T-helper 2 cell treated with Interferon-gamma antibody and Interleukin-4, amounts not matched to agents 5 μg/mL and 100 μg/mL, for 36 hours (primary cell): Measurements from ENCODE around the gene MIA.
A peak's percentile ranks its signal among the peaks of the same experiment; 100 is the strongest.
"Not testable (repeated sequence)": the region's sequence is repeated elsewhere in the genome, so short reads cannot be mapped to it uniquely, and the experiment has no call there.

Experiments
- DNase-seq: peaks from one replicate; pipeline ENCODE4 v3.0.0; 2021; ENCODE audit warnings: low spot score
- H3K27ac Mint-ChIP-seq: one replicate; pipeline ENCODE4 v1.8.0; 2021; ENCODE audit warnings: mild to moderate bottlenecking, mixed read lengths
- H3K27me3 Mint-ChIP-seq: one replicate; pipeline ENCODE4 v1.8.0; 2021; ENCODE audit warnings: low read depth, mixed read lengths
- H3K36me3 Mint-ChIP-seq: one replicate; pipeline ENCODE4 v1.8.0; 2021; ENCODE audit warnings: low read depth, mixed read lengths
- H3K4me1 Mint-ChIP-seq: one replicate; pipeline ENCODE4 v1.8.0; 2021; ENCODE audit warnings: low read depth, mixed read lengths
- H3K4me3 Mint-ChIP-seq: one replicate; pipeline ENCODE4 v1.8.0; 2022; ENCODE audit warnings: mild to moderate bottlenecking, moderate library complexity, mixed read lengths
- H3K9me3 Mint-ChIP-seq: one replicate; pipeline ENCODE4 v1.8.0; 2021; ENCODE audit warnings: mixed read lengths

MIA gene

DNA sequence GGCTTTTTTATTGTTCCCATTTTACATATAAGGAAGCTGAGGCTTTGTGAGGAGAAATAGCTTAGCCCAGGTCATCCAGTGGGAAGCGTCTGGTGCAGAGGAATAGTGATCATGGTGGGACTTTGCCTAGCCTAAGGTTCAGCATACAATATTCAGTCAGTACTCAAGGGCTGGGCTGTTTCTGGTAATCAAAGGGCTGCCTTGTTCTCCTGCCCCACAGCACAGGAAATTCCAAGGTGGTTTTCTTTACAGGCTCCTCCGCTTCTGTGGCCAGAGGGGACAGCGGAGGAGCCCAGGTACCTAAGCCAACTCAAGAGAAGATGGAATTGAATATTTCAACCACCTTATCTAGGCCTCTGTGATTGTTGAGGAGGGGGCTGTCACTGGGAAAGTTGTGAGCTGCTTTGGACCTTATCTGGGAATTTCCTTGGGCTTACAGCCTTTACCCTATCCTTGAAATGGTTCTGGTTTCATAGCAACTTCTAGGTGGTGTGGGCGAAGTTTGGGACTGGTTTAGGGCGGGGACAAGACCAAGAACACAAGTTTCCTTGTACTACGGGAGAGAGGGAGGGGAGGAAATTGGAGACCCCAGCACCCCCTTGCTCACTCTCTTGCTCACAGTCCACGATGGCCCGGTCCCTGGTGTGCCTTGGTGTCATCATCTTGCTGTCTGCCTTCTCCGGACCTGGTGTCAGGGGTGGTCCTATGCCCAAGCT, at the start of gene MIA:
Gene MIA (plus strand): TSS at position 606 of the 716 bp plus-strand sequence. CDS start 22 bp downstream, at position 628.
- DNase-seq = no peak
- Mint-ChIP-seq H3K27me3 (no peaks in the 10 kb centered on the region), H3K9me3 (peaks cover 4% of the 10 kb centered on the region), H3K4me3 (peak within 1 kb of the TSS; percentile 36), H3K27ac (peak within 1 kb of the TSS; percentile 78), H3K4me1 (peaks cover 35% of the 10 kb centered on the region), H3K36me3 (peaks cover 30% of the 10 kb centered on the region)

DNA sequence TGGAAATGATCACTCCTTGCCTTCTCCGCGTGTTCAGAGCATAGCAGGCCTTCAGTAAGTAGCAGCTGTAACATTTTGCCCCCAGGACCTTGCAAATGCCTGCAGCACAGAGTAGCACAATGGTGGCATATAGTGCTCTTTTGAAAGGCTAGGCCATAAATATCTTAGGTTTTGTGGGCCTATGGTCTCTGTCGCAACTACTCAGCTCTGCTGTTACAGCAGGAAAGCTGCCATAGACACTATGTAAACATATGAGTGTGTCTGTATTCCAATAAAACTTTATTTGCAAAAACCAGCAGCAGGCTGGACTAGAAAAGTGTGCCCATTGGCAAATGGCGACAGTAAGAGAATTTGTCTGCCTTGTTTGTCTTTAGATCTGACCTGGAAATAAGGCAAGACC, 49.0 kb upstream of the MIA start:
- Mint-ChIP-seq H3K4me3 (no peak overlapping the region), H3K27ac (no peak overlapping the region), H3K9me3 (no peaks in the 10 kb centered on the region), H3K27me3 (no peaks in the 10 kb centered on the region), H3K36me3 (peaks cover 38% of the 10 kb centered on the region), H3K4me1 (peaks cover 5% of the 10 kb centered on the region)
- no peak for DNase-seq

DNA sequence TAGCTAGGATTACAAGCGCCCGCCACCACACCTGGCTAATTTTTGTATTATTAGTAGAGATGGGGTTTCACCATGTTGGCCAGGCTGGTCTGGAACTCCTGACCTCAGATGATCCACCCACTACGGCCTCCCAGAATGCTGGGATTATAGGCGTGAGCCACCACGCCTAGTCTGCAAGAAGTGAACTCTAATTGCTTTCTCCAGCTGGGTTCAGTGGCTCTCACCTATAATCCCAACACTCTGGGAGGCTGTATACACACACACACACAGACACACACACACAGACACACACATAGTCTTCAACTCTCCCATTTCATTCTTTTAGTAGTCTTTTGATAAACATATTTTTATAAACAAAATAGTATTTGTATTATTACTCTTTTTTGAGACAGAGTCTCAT, 45.3 kb upstream of the MIA start:
- H3K27me3 Mint-ChIP-seq, DNase-seq, H3K4me1 Mint-ChIP-seq, H3K27ac Mint-ChIP-seq, H3K9me3 Mint-ChIP-seq, H3K4me3 Mint-ChIP-seq: not testable (repeated sequence)
- H3K36me3 Mint-ChIP-seq = peaks cover 30% of the 10 kb centered on the region

DNA sequence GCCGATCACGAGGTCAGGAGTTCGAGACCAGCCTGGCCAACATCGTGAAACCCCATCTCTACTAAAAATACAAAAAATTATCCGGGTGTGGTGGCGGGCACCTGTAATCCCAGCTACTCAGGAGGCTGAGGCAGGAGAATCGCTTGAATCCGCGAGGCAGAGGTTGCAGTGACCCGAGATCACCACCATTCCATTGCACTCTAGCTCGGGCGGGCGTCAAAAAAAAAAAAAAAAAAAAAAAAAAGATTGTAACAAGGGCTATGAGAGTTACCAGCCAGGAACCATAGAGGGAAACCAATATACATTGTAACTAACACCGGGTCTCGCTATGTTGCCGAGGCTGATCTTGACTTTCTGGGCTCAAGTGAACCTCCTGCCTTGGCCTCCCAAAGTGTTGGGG, 43.0 kb upstream of the MIA start:
- H3K27me3 Mint-ChIP-seq, H3K4me3 Mint-ChIP-seq, H3K4me1 Mint-ChIP-seq, H3K27ac Mint-ChIP-seq, H3K9me3 Mint-ChIP-seq, DNase-seq: not testable (repeated sequence)
- peaks cover 30% of the 10 kb centered on the region for H3K36me3 Mint-ChIP-seq

DNA sequence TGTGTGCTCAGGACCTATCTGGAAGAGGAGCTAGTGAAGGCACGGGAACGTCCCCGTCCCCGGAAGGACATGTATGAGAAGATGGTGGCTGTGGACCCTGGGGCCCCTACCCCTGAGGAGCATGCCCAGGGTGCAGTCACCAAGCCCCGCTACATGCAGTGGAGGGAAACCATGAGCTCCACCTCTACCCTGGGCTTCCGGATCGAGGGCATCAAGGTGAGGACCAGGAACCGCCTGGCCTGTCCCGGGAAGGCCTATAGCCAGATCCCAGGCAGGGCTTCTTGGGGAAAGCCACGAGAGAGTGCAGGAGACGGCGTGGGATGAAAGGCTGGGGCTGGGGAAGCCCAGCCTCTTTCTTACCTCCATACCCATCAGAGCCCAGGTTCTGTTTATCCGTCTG, 42.2 kb upstream of the MIA start:
- Mint-ChIP-seq H3K27ac (no peak overlapping the region), H3K27me3 (no peaks in the 10 kb centered on the region), H3K4me1 (no peaks in the 10 kb centered on the region), H3K4me3 (no peak overlapping the region), H3K36me3 (peaks cover 34% of the 10 kb centered on the region), H3K9me3 (no peaks in the 10 kb centered on the region)
- no peak for DNase-seq

DNA sequence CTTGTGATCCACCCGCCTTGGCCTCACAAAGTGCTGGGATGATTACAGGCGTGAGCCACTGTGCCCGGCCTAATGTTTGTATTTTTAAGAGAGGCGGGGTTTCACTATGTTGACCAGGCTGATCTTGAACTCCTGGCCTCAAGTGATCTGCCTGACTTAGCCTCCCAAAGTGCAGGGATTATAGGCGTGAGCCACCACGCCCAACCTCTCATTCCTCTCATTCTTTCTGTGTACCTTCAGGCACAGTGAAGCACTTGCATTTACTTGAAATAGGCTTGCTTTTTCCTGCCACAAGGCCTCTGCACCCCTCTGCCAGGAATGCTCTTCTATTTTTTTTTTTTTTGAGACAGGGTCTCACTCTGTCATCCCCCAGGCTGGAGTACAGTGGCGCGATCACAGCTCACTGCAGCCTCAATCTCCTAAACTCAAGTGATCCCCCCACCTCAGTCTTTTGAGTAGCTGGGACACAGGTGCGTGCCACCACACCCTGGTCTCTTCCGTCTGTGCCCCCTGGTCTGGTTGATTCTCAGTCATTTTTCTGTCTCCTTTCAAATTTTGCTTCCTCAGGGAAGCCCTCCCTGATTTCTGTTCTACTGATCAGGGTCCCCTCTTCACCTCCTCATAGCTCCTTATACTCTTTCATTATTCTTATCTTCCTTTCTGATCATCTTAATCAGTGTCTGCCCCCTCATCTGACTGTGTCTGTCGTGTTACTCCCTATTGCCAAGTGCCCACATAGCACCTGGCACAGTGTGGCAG, 40.1 kb upstream of the MIA start:
- DNase-seq = no peak
- peaks cover 3% of the 10 kb centered on the region for H3K4me1 Mint-ChIP-seq
- no peak overlapping the region for H3K4me3 Mint-ChIP-seq
- H3K36me3 Mint-ChIP-seq = peaks cover 35% of the 10 kb centered on the region
- no peaks in the 10 kb centered on the region for H3K27me3 Mint-ChIP-seq
- no peak overlapping the region for H3K27ac Mint-ChIP-seq
- H3K9me3 Mint-ChIP-seq = no peaks in the 10 kb centered on the region

DNA sequence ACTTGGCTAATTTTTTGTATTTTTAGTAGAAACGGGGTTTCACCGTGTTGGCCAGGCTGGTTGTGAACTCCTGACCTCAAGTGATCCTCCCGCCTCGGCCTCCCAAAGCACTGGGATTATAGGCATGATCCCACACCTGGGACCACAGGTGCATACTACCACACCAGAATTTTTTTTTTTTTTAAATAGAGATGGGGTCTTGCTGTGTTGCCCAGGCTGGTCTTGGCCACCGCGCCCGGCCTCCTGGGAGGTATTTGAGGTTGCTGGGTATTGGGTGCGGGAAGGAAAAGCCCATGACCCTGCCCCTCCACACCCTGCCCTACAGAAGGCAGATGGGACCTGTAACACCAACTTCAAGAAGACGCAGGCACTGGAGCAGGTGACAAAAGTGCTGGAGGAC, 38.7 kb upstream of the MIA start:
- Mint-ChIP-seq H3K27me3 (no peaks in the 10 kb centered on the region), H3K36me3 (peaks cover 27% of the 10 kb centered on the region), H3K9me3 (no peaks in the 10 kb centered on the region), H3K4me1 (peaks cover 3% of the 10 kb centered on the region), H3K4me3 (no peak overlapping the region), H3K27ac (no peak overlapping the region)
- no peak for DNase-seq

DNA sequence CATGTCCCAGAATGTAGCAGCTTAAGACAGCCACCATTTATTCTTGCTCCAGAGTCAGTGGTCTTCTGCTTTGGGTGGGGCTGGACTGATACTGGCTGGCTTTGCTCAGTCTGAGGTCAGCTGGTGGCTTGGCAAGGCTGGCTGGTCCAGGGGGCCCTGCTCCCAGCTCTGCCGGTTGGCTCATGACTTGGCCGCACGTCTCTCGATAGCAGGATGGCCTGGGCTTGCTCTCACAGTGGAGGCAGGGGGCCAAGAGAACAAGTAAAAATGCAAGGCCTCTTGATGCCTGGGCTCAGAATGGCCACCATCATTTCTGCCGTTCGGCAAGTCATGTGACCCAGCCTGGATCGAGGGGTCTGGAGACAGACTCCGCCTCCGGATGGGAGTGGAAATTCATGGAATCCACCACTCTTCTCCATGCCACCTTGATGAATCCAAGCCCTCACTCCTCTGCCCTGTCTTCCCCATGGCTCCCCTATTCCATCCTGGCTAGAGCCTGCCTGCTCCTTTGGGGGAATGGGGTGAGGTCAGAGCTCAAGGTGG, 38.1 kb upstream of the MIA start:
- H3K4me3 Mint-ChIP-seq = no peak overlapping the region
- no peaks in the 10 kb centered on the region for H3K27me3 Mint-ChIP-seq
- no peak overlapping the region for H3K27ac Mint-ChIP-seq
- no peaks in the 10 kb centered on the region for H3K9me3 Mint-ChIP-seq
- peaks cover 27% of the 10 kb centered on the region for H3K36me3 Mint-ChIP-seq
- H3K4me1 Mint-ChIP-seq = peaks cover 3% of the 10 kb centered on the region
- no peak for DNase-seq

DNA sequence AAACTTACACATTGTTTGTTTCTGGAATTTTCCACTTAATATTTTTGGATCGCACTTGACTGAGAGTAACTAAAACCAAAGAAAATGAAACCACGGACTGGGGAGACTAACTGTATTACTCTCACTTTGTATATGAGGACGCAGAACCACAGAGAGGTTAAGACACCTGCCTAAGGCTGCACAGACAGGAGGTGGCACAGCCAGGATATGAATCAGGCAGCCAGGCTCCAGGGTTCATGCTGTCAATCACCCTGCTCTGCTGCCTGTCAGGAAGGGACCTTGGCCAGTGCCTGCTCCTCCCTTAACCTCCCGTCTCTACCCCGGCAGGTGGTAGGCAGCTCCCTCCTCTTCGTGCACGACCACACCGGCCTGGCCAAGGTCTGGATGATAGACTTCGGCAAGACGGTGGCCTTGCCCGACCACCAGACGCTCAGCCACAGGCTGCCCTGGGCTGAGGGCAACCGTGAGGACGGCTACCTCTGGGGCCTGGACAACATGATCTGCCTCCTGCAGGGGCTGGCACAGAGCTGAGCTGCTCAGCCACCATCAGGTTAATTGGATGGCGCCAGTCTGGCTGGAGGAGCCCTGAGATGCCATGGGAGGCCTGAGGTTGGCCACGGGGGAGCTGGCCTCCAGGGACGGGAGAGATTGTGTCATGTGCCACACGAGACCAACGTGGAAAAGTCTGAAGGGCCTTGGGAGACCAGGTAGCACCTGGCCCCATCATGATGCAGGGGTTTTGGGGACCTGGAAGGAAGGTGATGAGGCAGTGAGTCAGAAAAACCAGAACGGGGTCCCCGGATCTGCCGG, 36.1 kb upstream of the MIA start:
- H3K27ac Mint-ChIP-seq = no peak overlapping the region
- no peak for DNase-seq
- H3K27me3 Mint-ChIP-seq = no peaks in the 10 kb centered on the region
- no peaks in the 10 kb centered on the region for H3K9me3 Mint-ChIP-seq
- peaks cover 3% of the 10 kb centered on the region for H3K4me1 Mint-ChIP-seq
- H3K4me3 Mint-ChIP-seq = no peak overlapping the region
- peaks cover 17% of the 10 kb centered on the region for H3K36me3 Mint-ChIP-seq

DNA sequence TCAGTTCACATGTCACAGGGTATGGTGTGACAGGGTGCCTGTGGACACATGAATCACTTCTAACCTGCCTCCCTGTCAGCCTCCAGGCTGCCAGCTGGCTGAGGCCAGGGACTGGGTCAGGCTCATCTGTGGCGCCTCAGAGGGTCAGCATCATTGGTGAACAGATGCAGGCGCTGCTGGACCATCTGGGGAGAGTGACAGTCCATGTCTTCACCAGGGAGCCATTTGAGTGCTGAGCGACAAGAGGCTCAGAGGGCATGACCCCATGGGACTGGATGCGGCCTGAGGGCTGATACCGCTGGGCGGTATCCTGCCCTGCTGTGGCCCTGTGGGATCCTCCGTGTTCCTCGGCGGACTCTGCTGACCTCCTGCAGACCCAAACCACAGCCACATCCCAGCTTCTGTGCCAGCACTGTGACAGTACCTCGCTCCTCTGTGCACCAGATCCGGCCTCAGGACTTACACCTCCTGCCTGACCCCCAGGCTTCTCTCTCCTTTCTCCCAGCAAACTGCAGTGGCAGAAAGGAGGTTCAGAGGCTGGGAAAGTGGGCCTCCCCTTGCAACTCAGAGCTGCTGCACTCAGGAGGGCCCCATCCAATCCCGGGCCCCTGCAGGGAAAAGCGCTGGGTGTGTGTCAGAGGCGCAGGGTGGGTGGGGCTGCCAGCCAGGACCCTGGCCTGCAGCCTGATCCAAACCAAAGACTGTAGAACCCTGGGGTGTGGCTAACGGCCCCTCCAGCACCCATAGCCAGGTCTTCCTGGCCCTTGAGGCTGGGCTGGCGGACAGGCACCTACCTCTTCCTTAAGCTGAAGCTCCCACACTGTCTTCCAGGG, 35.2 kb upstream of the MIA start:
- peaks cover 3% of the 10 kb centered on the region for H3K4me1 Mint-ChIP-seq
- H3K9me3 Mint-ChIP-seq = no peaks in the 10 kb centered on the region
- H3K4me3 Mint-ChIP-seq = no peak overlapping the region
- no peak for DNase-seq
- H3K36me3 Mint-ChIP-seq = peaks cover 15% of the 10 kb centered on the region
- H3K27me3 Mint-ChIP-seq = no peaks in the 10 kb centered on the region
- H3K27ac Mint-ChIP-seq = no peak overlapping the region

DNA sequence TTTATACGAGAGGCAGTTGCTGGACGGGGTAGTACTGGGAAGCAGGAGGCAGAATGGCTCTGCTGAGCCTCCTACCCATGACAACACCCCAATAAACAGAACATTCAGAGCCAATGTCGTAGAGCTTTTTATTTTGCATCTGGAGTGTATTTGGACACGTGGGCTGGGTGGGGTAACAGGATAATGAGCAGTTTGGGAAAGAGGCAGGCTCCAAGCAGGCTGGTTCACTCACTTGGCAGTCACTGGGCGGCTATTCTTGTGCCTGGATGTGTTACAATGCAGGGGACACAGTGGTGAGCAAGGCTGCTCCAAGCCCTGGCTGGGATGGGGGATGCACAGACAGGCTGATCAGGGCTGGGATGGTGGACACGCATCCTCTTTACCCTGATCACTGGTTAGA, 34.6 kb upstream of the MIA start:
- Mint-ChIP-seq H3K27me3 (no peaks in the 10 kb centered on the region), H3K4me1 (peaks cover 3% of the 10 kb centered on the region), H3K27ac (peak overlapping the region; percentile 4), H3K9me3 (no peaks in the 10 kb centered on the region), H3K36me3 (peaks cover 8% of the 10 kb centered on the region), H3K4me3 (no peak overlapping the region)
- no peak for DNase-seq

DNA sequence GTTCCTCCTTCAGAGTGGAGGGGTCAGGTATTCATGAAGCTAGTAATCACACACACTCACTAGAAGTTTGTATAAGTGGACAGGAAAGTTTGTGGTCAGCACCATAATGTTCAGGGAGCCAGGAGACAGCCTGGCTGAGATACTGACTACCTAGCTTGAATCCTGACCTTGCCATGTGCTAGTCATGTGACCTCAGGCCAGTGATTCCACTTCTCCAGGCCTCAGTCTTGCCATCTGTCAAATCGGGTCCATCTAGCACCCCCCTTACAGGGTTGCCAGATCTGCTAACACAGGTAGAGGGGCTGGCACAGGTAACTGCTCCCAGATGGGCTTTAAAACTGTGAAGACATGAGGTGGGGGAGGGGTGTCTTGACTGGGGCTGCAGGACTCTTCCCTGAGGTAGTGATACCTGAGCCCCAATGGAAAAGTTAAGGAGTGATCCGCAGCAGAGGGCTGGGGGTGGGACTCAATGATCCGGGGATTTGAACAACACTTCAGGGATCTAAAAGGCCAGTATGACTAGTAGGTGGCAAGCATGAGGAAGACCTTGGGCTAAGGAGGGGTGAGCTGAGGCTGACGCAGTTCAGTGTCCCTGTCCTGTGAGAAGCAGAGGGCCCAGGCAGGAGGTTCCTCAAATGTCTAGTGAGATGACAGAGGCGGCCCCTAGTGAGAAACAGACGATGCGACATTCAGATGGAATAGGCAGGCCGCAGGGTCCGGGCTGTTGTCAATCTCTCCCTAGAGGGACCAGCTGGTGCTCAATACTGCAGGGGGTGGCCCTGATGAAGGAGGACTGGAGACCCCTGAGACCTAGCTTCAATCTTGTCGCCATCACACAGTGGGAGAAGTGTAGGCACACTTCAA, 33.6 kb upstream of the MIA start:
- H3K36me3 Mint-ChIP-seq = peaks cover 8% of the 10 kb centered on the region
- no peak overlapping the region for H3K4me3 Mint-ChIP-seq
- DNase-seq = no peak
- H3K27ac Mint-ChIP-seq = no peak overlapping the region
- no peaks in the 10 kb centered on the region for H3K27me3 Mint-ChIP-seq
- no peaks in the 10 kb centered on the region for H3K9me3 Mint-ChIP-seq
- peaks cover 3% of the 10 kb centered on the region for H3K4me1 Mint-ChIP-seq
